K562 (cell line): ENCODE data around the gene TMEM63A. TPM values are rescaled to one million over a fixed set of nuclear protein-coding genes. Genes with fewer than 3 reads are reported as not detected.

Source experiments
- ATAC-seq: fragments of 200-7000 bp; cut with Tn5 transposase; 3 replicates; pipeline ENCODE4 v1.9.1; 2020; ENCODE audit warnings: moderate library complexity
- BruUV-seq: library from RNA; stranded (reverse); fragments of 400-500 nt; replicated peaks from 2 replicates; lab custom pipeline; 2021; lab: Mats Ljungman, UMichigan
- CTCF ChIA-PET: fragments of 300-600 bp; formaldehyde crosslinking; extraction: SDS; loops from one replicate; lab custom pipeline; 2021; ENCODE audit warnings: low intra/inter-chr PET ratio; lab: Yijun Ruan, JAX
- POLR2A ChIA-PET: fragments of 300-600, 350-650 bp; sonication (Branson Sonifier 250); formaldehyde crosslinking; extraction: SDS; loops from one replicate; lab custom pipeline; 2021; ENCODE audit warnings: antibody characterized with exemption, inconsistent platforms; lab: Yijun Ruan, JAX
- DNase-seq, 4 experiments: peaks; one replicate each; pipeline versions ENCODE4 v3.0.0 to v3.0.0-alpha.2; 2011 to 2018; ENCODE audit warnings: low spot score in 3 of 4, mixed read lengths in 3 of 4; ENCODE audit errors: extremely low read depth in 1 of 4
- FAIRE-seq: peaks from 2 replicates; lab custom pipeline; 2011; peaks lifted over from hg19 to GRCh38; lab: Jason Lieb, UNC
- H2AFZ ChIP-seq: 2 replicates; pipeline ENCODE4 v1.6.0; 2011; ENCODE audit warnings: low read depth, low read length, control low read depth, inconsistent platforms
- H3K27ac ChIP-seq: fragments of 200-600 bp; 3 replicates; pipeline ENCODE4 v1.8.0; 2011; ENCODE audit warnings: low read depth, mild to moderate bottlenecking, control low read depth, inconsistent platforms, low read length, moderate library complexity, mixed read lengths; ENCODE audit errors: extremely low read depth
- H3K27me3 ChIP-seq, 2 experiments: fragments of 300-600 bp in 1 of 2; 2 replicates in 1 of 2; 3 replicates in 1 of 2; pipeline versions ENCODE4 v1.6.0 to v1.8.0; 2011; ENCODE audit warnings: inconsistent platforms in 2 of 2, low read length in 2 of 2, mild to moderate bottlenecking in 1 of 2, mixed read lengths in 1 of 2, moderate library complexity in 1 of 2; ENCODE audit not compliant: control insufficient read depth in 2 of 2, insufficient read depth in 2 of 2
- H3K36me3 ChIP-seq: fragments of 300-600 bp; 3 replicates; pipeline ENCODE4 v1.8.0; 2011; ENCODE audit warnings: mild to moderate bottlenecking, low read length, inconsistent platforms; ENCODE audit not compliant: control insufficient read depth, insufficient read depth
- H3K4me1 ChIP-seq, 2 experiments: fragments of 200-600 bp in 1 of 2; replicated peaks in 1 of 2; 2 replicates in 1 of 2; 3 replicates in 1 of 2; pipeline versions ENCODE4 v1.5.1 to v1.8.0; 2011; ENCODE audit warnings: inconsistent platforms in 2 of 2, low read length in 2 of 2, mild to moderate bottlenecking in 1 of 2, mixed read lengths in 1 of 2, moderate library complexity in 1 of 2; ENCODE audit not compliant: control insufficient read depth in 2 of 2, insufficient read depth in 2 of 2
- H3K4me2 ChIP-seq: 2 replicates; pipeline ENCODE4 v1.6.1; 2011; ENCODE audit warnings: low read length, control low read depth, inconsistent platforms, mixed read lengths; ENCODE audit not compliant: insufficient read depth
- H3K4me3 ChIP-seq: fragments of 200-600 bp; sonication (generic), shearing (Covaris generic); 2 replicates; pipeline ENCODE4 v1.5.1; 2016; ENCODE audit warnings: control low read depth, inconsistent platforms
- H3K79me2 ChIP-seq: fragments of 200-600 bp; 3 replicates; pipeline ENCODE4 v1.8.0; 2011; ENCODE audit warnings: low read length, inconsistent platforms; ENCODE audit not compliant: control insufficient read depth, insufficient read depth
- H3K9ac ChIP-seq, 2 experiments: 2 replicates each; pipeline versions ENCODE4 v1.6.0 to v1.6.1; 2011; ENCODE audit warnings: low read depth in 2 of 2, low read length in 2 of 2, control low read depth in 1 of 2, inconsistent platforms in 1 of 2, mild to moderate bottlenecking in 1 of 2, mixed read lengths in 1 of 2; ENCODE audit not compliant: insufficient read depth in 1 of 2
- H3K9me1 ChIP-seq: one replicate; pipeline ENCODE4 v1.6.0; 2011; ENCODE audit warnings: inconsistent platforms, mild to moderate bottlenecking, low read length, moderate library complexity; ENCODE audit not compliant: control insufficient read depth, insufficient read depth
- H3K9me3 ChIP-seq: replicated peaks from 2 replicates; pipeline ENCODE4 v1.5.1; 2011; ENCODE audit warnings: low read depth, low read length, inconsistent platforms; ENCODE audit not compliant: control insufficient read depth, insufficient read depth
- H4K20me1 ChIP-seq: replicated peaks from 2 replicates; pipeline ENCODE4 v1.6.1; 2011; ENCODE audit warnings: low read length, inconsistent platforms, mixed read lengths; ENCODE audit not compliant: control insufficient read depth, insufficient read depth
- ARID1B ChIP-seq: fragments of 450-650 bp; IDR thresholded peaks from 2 replicates; pipeline ENCODE4 v1.6.1; 2016; ENCODE audit warnings: antibody characterized with exemption, mild to moderate bottlenecking, inconsistent platforms
- BRF1 ChIP-seq: IDR thresholded peaks from 3 replicates; pipeline ENCODE4 v1.6.1; 2011; ENCODE audit warnings: borderline replicate concordance, mild to moderate bottlenecking; ENCODE audit not compliant: insufficient read length; ENCODE audit errors: extremely low read depth
- DIDO1 ChIP-seq: fragments of 450-650 bp; IDR thresholded peaks from 2 replicates; pipeline ENCODE4 v1.6.1; 2016; ENCODE audit warnings: low read depth, missing biosample characterization, missing genetic modification characterization
- GABPB2 ChIP-seq: fragments of 250-450 bp; sonication (Bioruptor Pico); conservative IDR thresholded peaks from 2 replicates; pipeline ENCODE4 v1.5.1; 2021; ENCODE audit warnings: mild to moderate bottlenecking
- GATAD2A ChIP-seq: fragments of 450-650 bp; IDR thresholded peaks from 2 replicates; pipeline ENCODE4 v1.6.1; 2017
- HCFC1 ChIP-seq: IDR thresholded peaks from 2 replicates; pipeline ENCODE4 v1.6.1; 2012; ENCODE audit warnings: low read depth, low read length, improper control_type of control experiment
- L3MBTL2 ChIP-seq: fragments of 450-650 bp; IDR thresholded peaks from 2 replicates; pipeline ENCODE4 v1.6.1; 2016; ENCODE audit warnings: mild to moderate bottlenecking, moderate library complexity
- MCM2 ChIP-seq: fragments of 450-650 bp; IDR thresholded peaks from 2 replicates; pipeline ENCODE4 v1.6.1; 2017; ENCODE audit warnings: low read depth, mild to moderate bottlenecking
- NFRKB ChIP-seq: fragments of 450-650 bp; IDR thresholded peaks from 2 replicates; pipeline ENCODE4 v1.6.1; 2016; ENCODE audit warnings: low read depth
- SRSF3 ChIP-seq: fragments of 200-400 bp; formaldehyde crosslinking; IDR thresholded peaks from 2 replicates; pipeline ENCODE4 v1.6.1; 2016; ENCODE audit warnings: mild to moderate bottlenecking, low read length, moderate library complexity; ENCODE audit not compliant: insufficient read depth
- WGBS: fragments of 100-300 bp; shearing (Covaris generic); methylation state at CpG from one replicate; pipeline ENCODE4 v1.1.6; 2016; ENCODE audit warnings: low coverage, mixed read lengths; ENCODE audit not compliant: insufficient coverage; ENCODE audit errors: missing lambda C conversion rate; 5-methylcytosine and 5-hydroxymethylcytosine counted together
- in situ Hi-C: fragments of 300-500 bp; cut with MboI; formaldehyde crosslinking; loops from 4 replicates; pipeline ENCODE4 v1.15.0; 2018; ENCODE audit warnings: inconsistent platforms, mixed read lengths
- intact Hi-C: fragments of 100-400 bp; cut with micrococcal nuclease; formaldehyde crosslinking; loops from 2 replicates; pipeline ENCODE4 v1.14.2; 2022
- polyA plus RNA-seq, 8 experiments: library from polyadenylated mRNA; depleted of rRNA in 4 of 8; stranded (reverse) in 5 of 8; unstranded in 3 of 8; fragments of >200 nt; fragmentation: Nextera tagmentation in 2 of 8; fragmentation: Illumina TruSeq in 1 of 8; extraction: Ambion mirVana in 2 of 8; extraction: Trizol in 1 of 8; gene quantifications; 2 replicates each; pipeline versions ENCODE4 v1.2.1 to v1.2.3, GENCODE V29; 2011 to 2014; ENCODE audit warnings: inconsistent platforms in 1 of 8, missing spikeins in 1 of 8
- total RNA-seq, 7 experiments: library from RNA; depleted of rRNA in 6 of 7; stranded (reverse); fragments of >200 nt in 6 of 7; fragmentation: Illumina TruSeq in 2 of 7; extraction: Trizol in 2 of 7; gene quantifications; 2 replicates each; pipeline versions ENCODE4 v1.2.1 to v1.2.3, GENCODE V29; 2011 to 2021; ENCODE audit warnings: low replicate concordance in 1 of 7
- TF ChIP-seq, protein P1 (sequence below): fragments of 250-450 bp; sonication (Bioruptor Pico); IDR thresholded peaks from 2 replicates; pipeline ENCODE4 v1.4.0; 2020

Gene TMEM63A
- total and polyA plus RNA-seq, 9 of the 15 experiments (the other 6 are each of a cell fraction or from before 2014, with no cell fraction given) = 2.0 to 54.6 (median 17.5) TPM

DNA sequence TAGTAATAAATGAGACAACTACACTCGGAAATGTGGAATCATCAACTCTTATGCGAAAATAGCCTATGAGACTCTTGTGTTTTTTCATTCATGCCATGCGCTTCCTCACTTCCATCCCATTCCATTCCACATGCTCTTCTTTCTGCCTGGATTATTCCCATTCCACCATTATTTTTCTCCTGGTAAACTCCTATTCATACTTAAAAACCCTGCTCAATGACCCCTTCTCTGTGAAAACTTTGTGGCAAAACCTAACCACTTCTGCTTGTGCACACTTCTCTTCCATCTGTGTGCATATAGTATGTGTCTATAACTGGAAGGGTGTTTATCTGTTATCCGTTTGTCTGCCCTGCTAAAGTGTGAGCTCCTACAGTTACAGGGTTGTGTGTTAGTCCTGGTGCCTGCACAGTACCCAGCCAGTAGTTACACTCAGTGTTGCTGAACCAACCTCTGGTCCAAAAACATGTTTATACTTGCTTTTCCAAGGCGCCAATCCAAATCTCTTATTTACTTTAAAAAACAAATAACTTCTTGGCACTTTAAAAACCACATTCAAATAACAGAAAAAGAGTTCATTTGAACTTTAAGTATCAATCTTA is 61.6 kb downstream of the TMEM63A start:
- WGBS = 47% methylated on average over 5 of the region's 5 CpGs
- ChIA-PET CTCF (no interaction called here), POLR2A (no interaction called here)
- H3K27ac ChIP-seq = no peak overlapping the region
- no TSS peak for BruUV-seq
- H2AFZ ChIP-seq = no peak overlapping the region
- in situ Hi-C loops = no loop called here
- no peak for FAIRE-seq
- no peak for ATAC-seq
- peaks cover 5% of the 10 kb centered on the region for H3K9me1 ChIP-seq
- peak in 1 of 4 experiments; percentile 12 for DNase-seq
- TF ChIP-seq MCM2 (no peak), HCFC1 (no peak), GATAD2A (no peak), GABPB2 (no peak), BRF1 (no peak), DIDO1 (tag) (no peak), ARID1B (no peak), SRSF3 (no peak), L3MBTL2 (no peak), NFRKB (no peak)
- TF ChIP-seq, protein P1, sequence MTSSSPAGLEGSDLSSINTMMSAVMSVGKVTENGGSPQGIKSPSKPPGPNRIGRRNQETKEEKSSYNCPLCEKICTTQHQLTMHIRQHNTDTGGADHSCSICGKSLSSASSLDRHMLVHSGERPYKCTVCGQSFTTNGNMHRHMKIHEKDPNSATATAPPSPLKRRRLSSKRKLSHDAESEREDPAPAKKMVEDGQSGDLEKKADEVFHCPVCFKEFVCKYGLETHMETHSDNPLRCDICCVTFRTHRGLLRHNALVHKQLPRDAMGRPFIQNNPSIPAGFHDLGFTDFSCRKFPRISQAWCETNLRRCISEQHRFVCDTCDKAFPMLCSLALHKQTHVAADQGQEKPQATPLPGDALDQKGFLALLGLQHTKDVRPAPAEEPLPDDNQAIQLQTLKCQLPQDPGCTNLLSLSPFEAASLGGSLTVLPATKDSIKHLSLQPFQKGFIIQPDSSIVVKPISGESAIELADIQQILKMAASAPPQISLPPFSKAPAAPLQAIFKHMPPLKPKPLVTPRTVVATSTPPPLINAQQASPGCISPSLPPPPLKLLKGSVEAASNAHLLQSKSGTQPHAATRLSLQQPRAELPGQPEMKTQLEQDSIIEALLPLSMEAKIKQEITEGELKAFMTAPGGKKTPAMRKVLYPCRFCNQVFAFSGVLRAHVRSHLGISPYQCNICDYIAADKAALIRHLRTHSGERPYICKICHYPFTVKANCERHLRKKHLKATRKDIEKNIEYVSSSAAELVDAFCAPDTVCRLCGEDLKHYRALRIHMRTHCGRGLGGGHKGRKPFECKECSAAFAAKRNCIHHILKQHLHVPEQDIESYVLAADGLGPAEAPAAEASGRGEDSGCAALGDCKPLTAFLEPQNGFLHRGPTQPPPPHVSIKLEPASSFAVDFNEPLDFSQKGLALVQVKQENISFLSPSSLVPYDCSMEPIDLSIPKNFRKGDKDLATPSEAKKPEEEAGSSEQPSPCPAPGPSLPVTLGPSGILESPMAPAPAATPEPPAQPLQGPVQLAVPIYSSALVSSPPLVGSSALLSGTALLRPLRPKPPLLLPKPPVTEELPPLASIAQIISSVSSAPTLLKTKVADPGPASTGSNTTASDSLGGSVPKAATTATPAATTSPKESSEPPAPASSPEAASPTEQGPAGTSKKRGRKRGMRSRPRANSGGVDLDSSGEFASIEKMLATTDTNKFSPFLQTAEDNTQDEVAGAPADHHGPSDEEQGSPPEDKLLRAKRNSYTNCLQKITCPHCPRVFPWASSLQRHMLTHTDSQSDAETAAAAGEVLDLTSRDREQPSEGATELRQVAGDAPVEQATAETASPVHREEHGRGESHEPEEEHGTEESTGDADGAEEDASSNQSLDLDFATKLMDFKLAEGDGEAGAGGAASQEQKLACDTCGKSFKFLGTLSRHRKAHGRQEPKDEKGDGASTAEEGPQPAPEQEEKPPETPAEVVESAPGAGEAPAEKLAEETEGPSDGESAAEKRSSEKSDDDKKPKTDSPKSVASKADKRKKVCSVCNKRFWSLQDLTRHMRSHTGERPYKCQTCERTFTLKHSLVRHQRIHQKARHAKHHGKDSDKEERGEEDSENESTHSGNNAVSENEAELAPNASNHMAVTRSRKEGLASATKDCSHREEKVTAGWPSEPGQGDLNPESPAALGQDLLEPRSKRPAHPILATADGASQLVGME (CRISPR knock-in tag) = no peak
- H3K27me3 ChIP-seq = no peaks in the 10 kb centered on the region
- H3K4me3 ChIP-seq = no peak overlapping the region
- no peaks in the 10 kb centered on the region for H3K36me3 ChIP-seq
- H3K79me2 ChIP-seq = no peaks in the 10 kb centered on the region
- intact Hi-C loops = no loop called here
- no peaks in the 10 kb centered on the region; the same call in 1 of the 2 replicates for H4K20me1 ChIP-seq
- no peak overlapping the region for H3K4me2 ChIP-seq
- no peaks in the 10 kb centered on the region for H3K9me3 ChIP-seq
- no peak overlapping the region for H3K9ac ChIP-seq
- H3K4me1 ChIP-seq = peaks cover 25 to 37% of the 10 kb centered on the region in 2 experiments
